IMR-90 (cell line): ENCODE results near the gene PDE11A. TPM values are rescaled to one million over a fixed set of nuclear protein-coding genes. Genes with fewer than 3 reads are reported as not detected.

Experiments
- ATAC-seq: fragments of 200-7000 bp; cut with Tn5 transposase; 2 replicates; pipeline ENCODE4 v1.9.1; 2020; ENCODE audit warnings: low read depth, mild to moderate bottlenecking, moderate library complexity
- BruUV-seq: library from RNA; stranded (reverse); fragments of 400-500 nt; replicated peaks from 2 replicates; lab custom pipeline; 2021; lab: Mats Ljungman, UMichigan
- CTCF ChIA-PET: fragments of 300-600 bp; formaldehyde crosslinking; extraction: SDS; loops from one replicate; lab custom pipeline; 2021; ENCODE audit warnings: antibody characterized with exemption; lab: Yijun Ruan, JAX
- POLR2A ChIA-PET: fragments of 300-600 bp; sonication (Branson Sonifier 250); formaldehyde crosslinking; loops from one replicate; lab custom pipeline; 2022; ENCODE audit warnings: antibody characterized with exemption; ENCODE audit not compliant: unreplicated experiment; lab: Charles Lee
- DNase-seq: peaks from one replicate; pipeline ENCODE4 v3.0.0; 2013
- H2AFZ ChIP-seq: replicated peaks from 2 replicates; pipeline ENCODE3; 2013; ENCODE audit warnings: low read length, mild to moderate bottlenecking; ENCODE audit not compliant: poor library complexity
- H2AK5ac ChIP-seq: 2 replicates; pipeline ENCODE4 v1.6.1; 2013; ENCODE audit warnings: low read depth, low read length, inconsistent platforms
- H2AK9ac ChIP-seq: replicated peaks from 2 replicates; pipeline ENCODE3; 2013; ENCODE audit warnings: mild to moderate bottlenecking, low read depth, low read length, moderate library complexity; ENCODE audit not compliant: poor library complexity
- H2BK120ac ChIP-seq: 2 replicates; pipeline ENCODE4 v1.6.1; 2013; ENCODE audit warnings: low read depth, low read length, inconsistent platforms
- H2BK15ac ChIP-seq: 3 replicates; pipeline ENCODE4 v1.6.1; 2013; ENCODE audit warnings: low read depth, low read length, inconsistent platforms
- H2BK20ac ChIP-seq: 2 replicates; pipeline ENCODE4 v1.6.1; 2013; ENCODE audit warnings: low read depth, mild to moderate bottlenecking, inconsistent platforms, low read length, moderate library complexity
- H2BK5ac ChIP-seq: 2 replicates; pipeline ENCODE4 v1.6.1; 2013; ENCODE audit warnings: mild to moderate bottlenecking, low read depth, low read length, inconsistent platforms; ENCODE audit not compliant: poor library complexity, severe bottlenecking
- H3K14ac ChIP-seq: replicated peaks from 2 replicates; pipeline ENCODE4 v1.6.1; 2013; ENCODE audit warnings: low read depth, low read length, inconsistent platforms
- H3K18ac ChIP-seq: 2 replicates; pipeline ENCODE4 v1.6.1; 2013; ENCODE audit warnings: low read depth, low read length, control low read depth
- H3K23ac ChIP-seq: 2 replicates; pipeline ENCODE4 v1.6.1; 2013; ENCODE audit warnings: low read depth, low read length, inconsistent platforms
- H3K27ac ChIP-seq: 2 replicates; pipeline ENCODE4 v1.5.1; 2013; ENCODE audit warnings: mild to moderate bottlenecking, control low read depth, low read length; ENCODE audit not compliant: insufficient read depth
- H3K27me3 ChIP-seq: 2 replicates; pipeline ENCODE4 v1.6.1; 2013; ENCODE audit warnings: low read length; ENCODE audit not compliant: control insufficient read depth, insufficient read depth
- H3K36me3 ChIP-seq: 2 replicates; pipeline ENCODE4 v1.6.1; 2013; ENCODE audit warnings: low read length, mixed read lengths; ENCODE audit not compliant: control insufficient read depth, insufficient read depth
- H3K4ac ChIP-seq: 2 replicates; pipeline ENCODE4 v1.6.1; 2013; ENCODE audit warnings: low read depth, low read length, inconsistent platforms
- H3K4me1 ChIP-seq: 2 replicates; pipeline ENCODE4 v1.6.1; 2013; ENCODE audit warnings: low read length, mixed read lengths; ENCODE audit not compliant: control insufficient read depth, insufficient read depth
- H3K4me2 ChIP-seq: 2 replicates; pipeline ENCODE4 v1.6.1; 2013; ENCODE audit warnings: low read depth, mild to moderate bottlenecking, control low read depth, low read length, moderate library complexity
- H3K4me3 ChIP-seq: 2 replicates; pipeline ENCODE4 v1.5.1; 2013; ENCODE audit warnings: low read depth, mild to moderate bottlenecking, control low read depth, low read length, moderate library complexity; ENCODE audit not compliant: insufficient read depth
- H3K56ac ChIP-seq: 2 replicates; pipeline ENCODE4 v1.6.1; 2013; ENCODE audit warnings: low read length, inconsistent platforms; ENCODE audit not compliant: insufficient read depth; ENCODE audit errors: extremely low read depth
- H3K79me1 ChIP-seq, 2 experiments: 2 replicates each; pipeline ENCODE4 v1.6.1; 2013; ENCODE audit warnings: low read length in 2 of 2, inconsistent platforms in 1 of 2, low read depth in 1 of 2
- H3K9ac ChIP-seq: 2 replicates; pipeline ENCODE4 v1.6.1; 2013; ENCODE audit warnings: low read depth, low read length, control low read depth
- H3K9me1 ChIP-seq: 2 replicates; pipeline ENCODE4 v1.6.1; 2013; ENCODE audit warnings: low read length, inconsistent platforms; ENCODE audit not compliant: insufficient read depth
- H3K9me3 ChIP-seq: 2 replicates; pipeline ENCODE4 v1.6.1; 2013; ENCODE audit warnings: low read length; ENCODE audit not compliant: control insufficient read depth, insufficient read depth
- H4K20me1 ChIP-seq: 2 replicates; pipeline ENCODE4 v1.6.1; 2013; ENCODE audit warnings: low read length, inconsistent platforms; ENCODE audit not compliant: insufficient read depth
- H4K5ac ChIP-seq: 2 replicates; pipeline ENCODE4 v1.6.1; 2013; ENCODE audit warnings: mild to moderate bottlenecking, low read depth, low read length, control low read depth
- H4K8ac ChIP-seq, 2 experiments: 2 replicates each; pipeline ENCODE4 v1.6.1; 2013; ENCODE audit warnings: low read depth in 2 of 2, low read length in 2 of 2, control low read depth in 1 of 2, inconsistent platforms in 1 of 2
- H4K91ac ChIP-seq: 2 replicates; pipeline ENCODE4 v1.6.1; 2013; ENCODE audit warnings: low read depth, low read length, inconsistent platforms; ENCODE audit not compliant: insufficient read depth
- BHLHE40 ChIP-seq: fragments of 150-350 bp; IDR thresholded peaks from 2 replicates; pipeline ENCODE4 v1.6.1; 2016; ENCODE audit warnings: mild to moderate bottlenecking, low read depth, low read length
- CEBPB ChIP-seq: IDR thresholded peaks from 2 replicates; pipeline ENCODE4 v1.6.1; 2012; ENCODE audit warnings: low read depth, low read length, improper control_type of control experiment
- CHD1 ChIP-seq: IDR thresholded peaks from 2 replicates; pipeline ENCODE4 v1.6.1; 2012; ENCODE audit warnings: low read depth, low read length, improper control_type of control experiment
- FOS ChIP-seq: fragments of 150-350 bp; IDR thresholded peaks from 2 replicates; pipeline ENCODE4 v1.6.1; 2016; ENCODE audit warnings: low read depth, low read length
- MAFK ChIP-seq: IDR thresholded peaks from 2 replicates; pipeline ENCODE4 v1.6.1; 2012; ENCODE audit warnings: low read depth, low read length, improper control_type of control experiment
- MAZ ChIP-seq: IDR thresholded peaks from 2 replicates; pipeline ENCODE4 v1.6.1; 2012; ENCODE audit warnings: low read depth, mild to moderate bottlenecking, low read length, improper control_type of control experiment, moderate library complexity, borderline replicate concordance
- MXI1 ChIP-seq: IDR thresholded peaks from 2 replicates; pipeline ENCODE4 v1.6.1; 2012; ENCODE audit warnings: low read depth, mild to moderate bottlenecking, low read length, moderate library complexity, borderline replicate concordance
- NFE2L2 ChIP-seq: fragments of 150-350 bp; IDR thresholded peaks from 2 replicates; pipeline ENCODE4 v1.6.1; 2016; ENCODE audit warnings: low read depth, mild to moderate bottlenecking, low read length
- POLR2A ChIP-seq: IDR thresholded peaks from 2 replicates; pipeline ENCODE4 v1.6.1; 2012; ENCODE audit warnings: mild to moderate bottlenecking, low read depth, low read length
- RAD21 ChIP-seq: IDR thresholded peaks from 2 replicates; pipeline ENCODE4 v1.6.1; 2012; ENCODE audit warnings: low read length, improper control_type of control experiment
- RCOR1 ChIP-seq: IDR thresholded peaks from 2 replicates; pipeline ENCODE4 v1.6.1; 2012; ENCODE audit warnings: mild to moderate bottlenecking, low read length, improper control_type of control experiment; ENCODE audit not compliant: insufficient replicate concordance
- RFX5 ChIP-seq: IDR thresholded peaks from 2 replicates; pipeline ENCODE4 v1.8.0; 2012; ENCODE audit warnings: low read depth, mild to moderate bottlenecking, low read length, moderate library complexity
- SMC3 ChIP-seq: fragments of 150-350 bp; IDR thresholded peaks from 2 replicates; pipeline ENCODE4 v1.6.1; 2016; ENCODE audit warnings: low read depth, mild to moderate bottlenecking, antibody characterized with exemption, low read length, moderate library complexity
- WGBS, 2 experiments: methylation state at CpG; one replicate each; pipeline versions ENCODE4 v1.1.5 to v1.1.7; 2013; ENCODE audit warnings: missing lambda C conversion rate in 2 of 2; ENCODE audit not compliant: insufficient read length in 1 of 2; ENCODE audit errors: extremely low coverage in 2 of 2; 5-methylcytosine and 5-hydroxymethylcytosine counted together
- dilution Hi-C: fragments of 300-500 bp; cut with HindIII; formaldehyde crosslinking; loops from one replicate; pipeline ENCODE4 v1.14.3; 2018; ENCODE audit warnings: low sequenced_read_pairs; ENCODE audit not compliant: unreplicated experiment
- in situ Hi-C: fragments of 300-500 bp; cut with MboI; formaldehyde crosslinking; loops from 3 replicates; pipeline ENCODE4 v1.14.3; 2019; ENCODE audit warnings: low sequenced_read_pairs, inconsistent platforms, mixed read lengths
- intact Hi-C: fragments of 100-400 bp; cut with micrococcal nuclease; formaldehyde crosslinking; loops from 2 replicates; pipeline ENCODE4 v1.10.0; 2022
- polyA plus RNA-seq, 3 experiments: library from polyadenylated mRNA; depleted of rRNA; stranded (reverse); fragments of >200 nt; gene quantifications; 2 replicates each; pipeline ENCODE4 v1.2.3, GENCODE V29; 2012; ENCODE audit warnings: low replicate concordance in 1 of 3
- total RNA-seq: library from RNA; depleted of rRNA; stranded (reverse); fragments of >200 nt; gene quantifications from 2 replicates; pipeline ENCODE4 v1.2.3, GENCODE V29; 2012
- TF ChIP-seq, protein P1 (sequence below): fragments of 150-350 bp; IDR thresholded peaks from 2 replicates; pipeline ENCODE4 v1.6.1; 2016; ENCODE audit warnings: low read depth, mild to moderate bottlenecking, low read length, moderate library complexity, borderline replicate concordance
- TF ChIP-seq, protein P2 (sequence below): fragments of 150-350 bp; IDR thresholded peaks from 2 replicates; pipeline ENCODE4 v1.6.1; 2017; ENCODE audit warnings: mild to moderate bottlenecking, antibody characterized with exemption, low read length, low read depth
- TF ChIP-seq, protein P3 (sequence below): conservative IDR thresholded peaks from 2 replicates; pipeline ENCODE4 v1.5.1; 2012; ENCODE audit warnings: mild to moderate bottlenecking, low read depth, low read length, improper control_type of control experiment

PDE11A gene
- total and polyA plus RNA-seq, 2 of the 4 experiments (the other 2 are of a cell fraction) = 0.21 to 0.72 TPM

DNA sequence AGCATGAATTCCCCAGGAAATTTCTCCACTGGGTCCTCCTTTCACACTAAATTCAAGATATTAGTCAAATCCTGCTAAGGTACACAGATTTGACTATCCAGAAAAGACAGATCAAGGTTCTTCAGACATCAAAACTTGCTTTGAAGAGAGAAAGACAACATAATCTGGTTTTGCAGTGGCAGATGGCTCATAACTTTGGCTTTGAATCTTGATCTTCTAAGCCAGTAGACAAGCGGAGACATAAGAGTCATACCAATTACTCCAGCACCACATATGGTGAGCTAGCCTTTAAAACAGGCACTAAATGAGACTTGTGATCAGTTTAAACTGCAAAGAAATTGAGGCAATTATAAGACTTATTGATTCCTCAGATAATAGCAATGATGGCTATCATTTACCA lies 29.3 kb downstream of the PDE11A start:
- H3K14ac ChIP-seq = no peak overlapping the region
- no peak overlapping the region for H3K4me3 ChIP-seq
- TF ChIP-seq RFX5 (no peak), NFE2L2 (no peak), FOS (no peak), MAZ (no peak), POLR2A (no peak), CHD1 (no peak), SMC3 (no peak), MXI1 (no peak), RCOR1 (no peak), MAFK (no peak), CEBPB (no peak), BHLHE40 (no peak), RAD21 (no peak)
- TF ChIP-seq, protein P1, sequence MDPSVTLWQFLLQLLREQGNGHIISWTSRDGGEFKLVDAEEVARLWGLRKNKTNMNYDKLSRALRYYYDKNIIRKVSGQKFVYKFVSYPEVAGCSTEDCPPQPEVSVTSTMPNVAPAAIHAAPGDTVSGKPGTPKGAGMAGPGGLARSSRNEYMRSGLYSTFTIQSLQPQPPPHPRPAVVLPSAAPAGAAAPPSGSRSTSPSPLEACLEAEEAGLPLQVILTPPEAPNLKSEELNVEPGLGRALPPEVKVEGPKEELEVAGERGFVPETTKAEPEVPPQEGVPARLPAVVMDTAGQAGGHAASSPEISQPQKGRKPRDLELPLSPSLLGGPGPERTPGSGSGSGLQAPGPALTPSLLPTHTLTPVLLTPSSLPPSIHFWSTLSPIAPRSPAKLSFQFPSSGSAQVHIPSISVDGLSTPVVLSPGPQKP = no peak
- TF ChIP-seq, protein P2, sequence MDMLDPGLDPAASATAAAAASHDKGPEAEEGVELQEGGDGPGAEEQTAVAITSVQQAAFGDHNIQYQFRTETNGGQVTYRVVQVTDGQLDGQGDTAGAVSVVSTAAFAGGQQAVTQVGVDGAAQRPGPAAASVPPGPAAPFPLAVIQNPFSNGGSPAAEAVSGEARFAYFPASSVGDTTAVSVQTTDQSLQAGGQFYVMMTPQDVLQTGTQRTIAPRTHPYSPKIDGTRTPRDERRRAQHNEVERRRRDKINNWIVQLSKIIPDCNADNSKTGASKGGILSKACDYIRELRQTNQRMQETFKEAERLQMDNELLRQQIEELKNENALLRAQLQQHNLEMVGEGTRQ = no peak
- TF ChIP-seq, protein P3, sequence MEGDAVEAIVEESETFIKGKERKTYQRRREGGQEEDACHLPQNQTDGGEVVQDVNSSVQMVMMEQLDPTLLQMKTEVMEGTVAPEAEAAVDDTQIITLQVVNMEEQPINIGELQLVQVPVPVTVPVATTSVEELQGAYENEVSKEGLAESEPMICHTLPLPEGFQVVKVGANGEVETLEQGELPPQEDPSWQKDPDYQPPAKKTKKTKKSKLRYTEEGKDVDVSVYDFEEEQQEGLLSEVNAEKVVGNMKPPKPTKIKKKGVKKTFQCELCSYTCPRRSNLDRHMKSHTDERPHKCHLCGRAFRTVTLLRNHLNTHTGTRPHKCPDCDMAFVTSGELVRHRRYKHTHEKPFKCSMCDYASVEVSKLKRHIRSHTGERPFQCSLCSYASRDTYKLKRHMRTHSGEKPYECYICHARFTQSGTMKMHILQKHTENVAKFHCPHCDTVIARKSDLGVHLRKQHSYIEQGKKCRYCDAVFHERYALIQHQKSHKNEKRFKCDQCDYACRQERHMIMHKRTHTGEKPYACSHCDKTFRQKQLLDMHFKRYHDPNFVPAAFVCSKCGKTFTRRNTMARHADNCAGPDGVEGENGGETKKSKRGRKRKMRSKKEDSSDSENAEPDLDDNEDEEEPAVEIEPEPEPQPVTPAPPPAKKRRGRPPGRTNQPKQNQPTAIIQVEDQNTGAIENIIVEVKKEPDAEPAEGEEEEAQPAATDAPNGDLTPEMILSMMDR = no peak
- DNase-seq (no peak), ATAC-seq (no peak)
- no TSS peak for BruUV-seq
- in situ Hi-C loops = no loop called here
- no peaks in the 10 kb centered on the region for H3K36me3 ChIP-seq
- no peak overlapping the region for H3K27ac ChIP-seq
- no CpG with 5 or more reads among the region's 1 CpG for WGBS, 2 experiments
- intact Hi-C loops = no loop called here
- no peak overlapping the region for H2BK15ac ChIP-seq
- H3K4me2 ChIP-seq = no peak overlapping the region
- H2AK9ac ChIP-seq = no peak overlapping the region
- H4K5ac ChIP-seq = no peak overlapping the region
- H3K56ac ChIP-seq = no peak overlapping the region
- ChIA-PET POLR2A (no interaction called here), CTCF (no interaction called here)
- no peak overlapping the region for H4K8ac ChIP-seq
- H2AFZ ChIP-seq = no peak overlapping the region
- no peak overlapping the region for H3K18ac ChIP-seq
- H2BK5ac ChIP-seq = no peak overlapping the region
- no peak overlapping the region for H4K91ac ChIP-seq
- H3K27me3 ChIP-seq = no peaks in the 10 kb centered on the region
- H3K9ac ChIP-seq = no peak overlapping the region
- H3K9me1 ChIP-seq = no peaks in the 10 kb centered on the region
- H3K4ac ChIP-seq = no peak overlapping the region
- no peaks in the 10 kb centered on the region for H3K79me1 ChIP-seq
- H2BK20ac ChIP-seq = no peak overlapping the region
- H4K20me1 ChIP-seq = no peaks in the 10 kb centered on the region
- no peaks in the 10 kb centered on the region for H3K9me3 ChIP-seq
- H2AK5ac ChIP-seq = no peak overlapping the region
- H3K23ac ChIP-seq = no peak overlapping the region
- H3K4me1 ChIP-seq = no peaks in the 10 kb centered on the region
- dilution Hi-C loops = no loop called here
- no peak overlapping the region for H2BK120ac ChIP-seq
